ENCODE measurements around the gene ARHGEF7.

Gene ARHGEF7

DNA sequence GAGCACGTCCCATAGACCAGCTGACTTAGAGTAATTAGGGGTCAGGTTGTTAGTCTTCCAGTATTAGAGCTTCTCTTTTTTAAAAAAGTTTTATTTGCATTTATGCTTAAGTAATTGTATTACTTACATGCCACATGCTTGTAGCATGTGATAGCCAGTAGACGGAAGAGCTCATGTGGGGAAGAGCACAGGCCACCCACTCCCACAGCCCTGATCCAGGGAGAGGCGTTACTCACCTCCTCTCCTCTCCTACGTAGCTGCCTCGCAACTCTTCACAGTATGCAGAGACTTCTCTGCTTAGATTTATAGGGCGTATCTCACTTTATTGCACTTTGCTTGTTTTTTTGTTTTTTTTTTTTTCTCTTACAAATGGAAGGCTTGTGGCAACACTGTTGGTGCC is 110.1 kb downstream of the ARHGEF7 start:
- no peak for DNase-seq (ENCODE audit: low read depth)

DNA sequence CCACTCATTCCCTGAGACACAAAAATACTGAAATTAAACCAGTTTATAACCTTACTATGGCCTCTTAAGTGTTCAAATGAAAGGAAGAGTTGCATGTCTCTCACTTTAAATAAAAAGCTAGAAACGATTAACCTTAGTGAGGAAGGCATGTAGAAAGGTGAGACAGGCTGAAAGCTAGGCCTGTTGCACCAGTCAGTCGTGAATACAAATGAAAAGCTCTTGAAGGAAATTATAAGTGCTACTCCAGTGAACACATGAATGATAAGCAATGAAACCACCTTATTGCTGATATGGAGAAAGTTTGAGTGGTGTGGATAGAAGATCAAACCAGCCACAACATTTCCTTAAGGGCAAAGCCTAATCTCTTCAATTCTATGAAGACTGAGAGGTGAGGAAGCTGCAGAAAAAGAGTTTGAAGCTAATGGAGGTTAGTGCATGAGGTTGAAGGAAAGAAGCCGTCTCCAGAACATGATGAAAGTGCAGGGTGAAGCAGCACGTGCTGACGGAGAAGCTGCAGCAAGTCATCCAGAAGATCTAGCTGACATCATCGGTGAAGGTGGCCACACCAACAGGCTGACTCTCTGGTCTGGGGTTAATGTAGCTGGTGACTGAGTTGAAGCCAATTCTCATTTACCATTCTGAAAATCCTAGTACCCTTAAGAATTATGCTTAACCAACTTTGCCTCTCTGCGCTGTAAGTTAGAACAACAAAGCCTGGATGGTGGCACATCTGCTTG is 110.9 kb downstream of the ARHGEF7 start:
- no peak for DNase-seq (ENCODE audit: low read depth)

DNA sequence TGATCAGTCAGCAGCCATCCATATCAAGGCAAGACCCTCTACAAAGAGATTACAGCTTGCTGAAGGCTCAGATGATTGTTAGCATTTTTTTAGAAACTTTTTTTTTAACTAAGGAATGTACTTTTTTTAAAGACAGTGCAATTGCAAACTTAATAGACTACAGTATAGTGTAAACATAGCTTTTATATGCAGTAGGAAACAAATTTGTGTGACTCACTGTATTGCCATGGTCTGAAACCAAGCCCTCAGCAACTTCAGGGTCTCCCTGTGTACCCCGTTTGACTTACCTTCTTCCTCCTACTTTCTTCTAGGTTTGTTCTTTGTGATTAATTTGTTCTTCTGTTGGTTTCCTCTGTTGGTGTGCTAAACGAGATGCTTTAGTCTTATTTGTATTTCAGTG is 112.3 kb downstream of the ARHGEF7 start:
- DNase-seq (ENCODE audit: low read depth): no peak

DNA sequence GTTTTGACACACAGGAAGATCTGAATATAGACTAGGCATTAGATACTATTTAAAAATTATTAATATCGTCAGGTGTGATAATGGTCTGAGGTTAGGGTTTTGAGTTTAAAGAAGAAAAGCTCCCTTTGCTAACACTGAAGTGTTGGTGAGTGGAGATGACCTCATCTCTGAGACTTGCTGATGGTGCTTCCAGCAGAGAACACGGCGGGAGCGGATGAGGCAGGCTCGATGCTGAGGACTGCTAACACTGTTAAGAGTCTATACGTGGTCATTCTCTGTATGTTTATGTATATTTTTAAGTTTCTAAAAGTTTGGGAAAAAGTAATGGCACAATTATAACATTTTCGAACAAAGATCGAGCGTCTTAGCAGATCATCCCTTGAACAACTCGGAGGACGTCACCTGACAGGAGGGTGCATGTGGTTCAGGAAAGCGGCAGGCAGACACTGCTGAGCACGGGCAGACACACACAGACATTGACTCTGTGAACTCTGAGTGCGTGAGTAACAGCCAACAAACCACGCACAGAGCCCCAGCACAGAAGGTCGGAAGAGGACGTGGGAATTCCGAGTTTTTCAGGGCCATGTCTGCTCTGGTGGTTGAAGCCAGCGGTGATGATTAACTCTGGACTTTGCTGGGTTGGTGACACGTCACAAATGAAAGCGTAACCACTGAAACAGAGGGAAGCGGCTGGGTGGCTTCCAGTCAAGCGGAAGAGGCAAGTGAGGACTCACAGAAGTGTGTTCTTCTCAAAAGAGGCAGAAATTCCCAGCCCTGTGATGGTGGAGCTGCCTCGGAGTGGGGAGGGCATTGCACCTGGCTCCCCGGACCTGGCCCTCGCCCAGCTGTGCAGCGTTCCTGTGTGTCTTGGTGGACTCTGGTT is 113.4 kb downstream of the ARHGEF7 start:
- DNase-seq (ENCODE audit: low read depth): no peak

DNA sequence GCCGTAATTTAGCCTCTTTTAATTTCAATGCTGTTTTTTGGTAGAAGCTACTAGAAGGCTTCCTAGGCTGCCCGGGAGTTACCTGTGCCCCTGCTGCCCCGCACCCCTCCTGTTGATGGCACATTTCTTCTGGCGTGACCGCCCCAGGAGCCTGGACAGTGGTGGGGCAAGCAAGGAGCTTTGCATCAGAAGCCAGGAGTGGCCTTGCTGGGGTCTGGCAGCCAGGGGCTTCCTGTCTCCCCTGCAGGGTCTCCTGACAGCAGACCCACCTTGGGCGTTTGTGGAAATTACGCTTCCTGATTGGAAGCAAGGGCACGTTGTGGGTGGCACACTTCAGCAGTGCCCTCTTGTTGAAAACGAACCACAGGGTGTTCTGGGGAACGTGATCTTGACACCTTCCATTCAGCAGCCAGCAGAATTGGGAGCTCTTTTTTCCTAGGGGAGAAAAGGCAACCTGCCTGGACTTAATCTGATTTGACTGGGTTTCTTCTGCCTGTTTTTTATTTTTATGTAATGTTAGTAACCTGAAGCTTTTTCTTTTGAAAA is 115.3 kb downstream of the ARHGEF7 start:
- no peak for DNase-seq (ENCODE audit: low read depth)

DNA sequence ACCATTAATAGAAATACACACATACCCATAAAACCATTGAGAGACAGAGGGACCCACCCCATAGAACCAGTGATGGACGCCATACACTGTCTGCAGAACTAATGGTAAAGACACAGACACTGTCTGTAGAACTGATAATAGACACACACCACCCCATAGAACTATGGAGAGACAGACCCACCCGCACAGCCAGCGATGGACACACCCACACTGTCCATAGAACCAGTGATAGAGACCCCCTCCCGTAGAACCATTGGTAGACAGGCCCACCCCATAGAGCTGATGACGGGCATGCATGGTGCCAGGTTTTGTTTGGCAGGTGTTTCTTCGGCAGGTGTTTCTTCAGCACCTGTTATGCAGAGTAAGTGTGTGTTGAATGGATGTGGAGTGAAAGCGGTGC is 117.1 kb downstream of the ARHGEF7 start:
- DNase-seq (ENCODE audit: low read depth): no peak

DNA sequence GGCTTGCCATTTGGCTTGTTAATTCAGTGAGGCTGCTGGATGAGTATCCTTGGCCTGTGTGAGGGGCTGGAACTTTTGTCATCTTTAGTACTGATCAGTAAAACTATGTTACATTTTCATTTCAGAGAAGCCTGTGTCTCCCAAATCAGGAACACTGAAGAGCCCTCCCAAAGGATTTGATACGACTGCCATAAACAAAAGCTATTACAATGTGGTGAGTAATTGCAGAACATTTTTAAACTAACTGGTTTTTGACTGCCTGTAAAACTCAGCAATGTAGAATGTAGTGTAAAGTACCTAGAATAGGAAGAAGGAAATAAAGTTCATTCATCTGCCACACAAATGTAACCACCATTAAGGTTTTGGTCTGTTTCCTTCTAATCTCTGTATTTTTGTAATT is 118.0 kb downstream of the ARHGEF7 start:
- no peak for DNase-seq (ENCODE audit: low read depth)

DNA sequence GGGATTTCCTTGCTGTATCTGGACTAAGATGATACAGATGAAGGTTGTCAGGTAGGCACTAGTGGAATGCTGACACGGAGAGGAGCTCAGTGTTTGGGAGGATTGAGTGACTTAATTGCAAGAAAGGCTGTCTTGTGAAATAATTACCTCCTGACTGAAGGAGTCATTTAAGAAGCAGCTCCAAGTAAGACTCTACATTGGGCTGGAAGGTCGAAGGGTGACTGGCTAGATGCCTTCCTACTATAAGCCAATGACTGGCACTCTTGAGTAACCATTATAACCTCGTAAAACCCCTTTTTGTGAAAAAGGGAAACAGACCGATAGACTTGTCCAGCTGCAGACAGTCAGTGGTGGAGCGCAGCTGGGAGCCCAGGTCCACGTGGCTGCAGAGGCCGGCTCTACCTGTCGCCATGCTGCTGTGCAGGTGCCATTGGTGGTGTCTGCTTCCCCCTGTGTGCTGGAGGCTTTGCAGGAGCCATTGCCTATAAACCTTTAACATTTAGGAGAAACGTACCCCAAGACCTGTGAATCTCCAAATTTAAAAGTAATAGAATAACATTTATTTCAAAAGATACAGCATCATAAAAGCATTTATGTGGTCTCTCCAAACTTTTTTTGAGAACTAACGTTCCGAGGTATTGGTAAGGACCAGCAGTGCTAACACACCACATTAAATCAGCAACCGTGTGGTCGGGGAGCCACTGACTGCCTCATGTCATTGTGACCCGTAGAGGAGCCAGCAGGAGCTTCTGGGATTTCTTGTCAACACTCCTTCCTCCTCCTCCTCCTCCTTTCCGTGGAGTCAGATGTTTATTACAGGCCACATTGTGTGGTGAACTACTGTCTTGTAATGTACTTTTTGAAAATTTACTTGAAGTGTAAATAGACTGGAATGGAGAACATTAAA is 124.9 kb downstream of the ARHGEF7 start:
- no peak for DNase-seq (ENCODE audit: low read depth)

DNA sequence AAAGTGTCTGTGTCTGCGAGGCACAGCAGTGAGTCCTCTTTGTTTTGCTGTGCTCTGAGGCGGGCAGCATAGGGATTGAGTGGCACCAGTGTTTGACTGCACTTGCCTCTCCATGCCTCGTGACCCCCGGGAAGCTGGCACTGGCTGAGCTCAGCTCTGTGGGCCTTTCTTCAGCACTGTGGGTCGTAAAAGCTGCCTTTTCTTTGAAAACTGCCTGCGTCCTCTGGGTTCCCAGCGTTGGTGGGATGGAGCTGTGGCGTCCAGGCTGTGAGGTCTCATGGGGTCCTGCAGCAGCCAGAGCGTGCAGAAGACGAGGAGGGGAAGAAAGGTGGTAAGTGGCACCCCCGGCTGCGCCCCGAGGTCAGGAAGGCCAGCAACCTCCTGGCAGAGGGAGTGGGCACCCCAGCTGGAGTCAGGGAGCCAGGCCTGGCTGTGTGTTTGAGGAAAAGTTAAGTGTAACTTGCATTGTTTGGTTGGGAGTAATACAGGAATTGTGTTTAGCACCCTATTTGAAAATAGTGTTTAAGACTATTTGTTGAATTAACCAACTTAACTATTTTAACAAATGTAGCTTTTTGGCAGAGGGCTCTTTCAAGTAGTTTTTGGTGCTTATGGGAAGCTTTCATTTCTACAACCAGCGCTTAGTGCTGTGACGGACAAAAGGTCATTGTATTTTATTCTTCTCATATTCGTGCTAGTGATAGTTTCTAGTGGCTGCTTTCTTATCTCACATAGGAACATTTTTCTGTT is 126.1 kb downstream of the ARHGEF7 start:
- no peak for DNase-seq (ENCODE audit: low read depth)

DNA sequence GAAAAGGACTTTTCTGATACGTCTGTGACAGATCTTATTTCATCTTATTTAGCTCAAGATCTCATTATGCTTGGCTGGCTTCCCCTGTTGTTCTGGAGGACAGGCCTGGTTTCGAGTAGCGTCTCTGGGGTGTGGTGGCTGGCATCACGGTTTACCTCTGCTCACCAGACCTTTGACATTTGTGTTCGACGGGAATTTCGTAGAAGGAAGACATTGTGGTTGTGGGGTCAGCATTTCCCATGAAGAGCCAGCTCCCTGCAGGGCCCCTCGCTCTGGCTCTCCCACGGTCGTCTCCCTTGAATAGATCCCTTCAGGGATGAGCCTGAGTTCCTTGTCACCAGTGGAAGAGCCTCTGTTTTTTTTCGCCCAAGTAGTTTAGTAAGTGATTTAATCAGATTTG is 126.8 kb downstream of the ARHGEF7 start:
- DNase-seq (ENCODE audit: low read depth): no peak

DNA sequence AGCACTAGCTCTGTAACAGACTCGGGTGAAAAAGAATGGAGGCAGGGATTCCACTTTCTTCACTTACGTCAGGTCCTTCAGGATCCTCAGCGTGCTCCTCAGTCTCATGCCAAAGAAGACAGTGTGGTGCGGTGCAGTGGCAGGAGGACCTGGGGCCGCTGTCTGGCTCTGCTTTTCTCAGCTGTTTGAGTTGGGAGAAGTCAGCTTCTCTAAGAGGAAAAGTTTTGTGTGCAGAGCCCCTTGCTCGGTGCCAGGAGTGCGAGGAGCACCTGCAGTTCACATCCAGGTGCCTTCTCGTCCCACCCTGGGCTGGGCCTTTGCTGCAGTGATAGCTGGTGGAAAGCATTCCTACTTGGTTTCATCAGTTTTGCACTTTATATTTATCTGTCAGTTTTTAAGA is 127.5 kb downstream of the ARHGEF7 start:
- DNase-seq (ENCODE audit: low read depth): no peak

DNA sequence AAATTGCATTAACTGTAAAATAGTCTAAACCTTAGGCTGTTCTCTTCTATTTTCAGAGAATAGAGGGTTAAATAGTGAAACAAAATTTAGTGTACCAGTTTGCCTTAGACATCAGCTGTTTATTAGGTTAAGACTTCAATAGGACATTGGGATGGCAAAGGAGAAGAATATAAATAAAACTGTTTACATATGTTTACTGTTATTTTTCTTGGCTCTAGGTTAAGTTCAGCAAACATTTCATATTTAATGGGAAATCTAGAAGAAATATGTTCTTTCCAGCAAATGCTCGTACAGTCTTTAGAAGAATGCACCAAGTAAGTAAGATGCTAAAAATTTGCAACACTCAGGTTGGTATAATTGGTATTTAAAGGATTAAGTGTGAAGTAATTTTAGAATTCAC is 128.9 kb downstream of the ARHGEF7 start:
- DNase-seq (ENCODE audit: low read depth): no peak

DNA sequence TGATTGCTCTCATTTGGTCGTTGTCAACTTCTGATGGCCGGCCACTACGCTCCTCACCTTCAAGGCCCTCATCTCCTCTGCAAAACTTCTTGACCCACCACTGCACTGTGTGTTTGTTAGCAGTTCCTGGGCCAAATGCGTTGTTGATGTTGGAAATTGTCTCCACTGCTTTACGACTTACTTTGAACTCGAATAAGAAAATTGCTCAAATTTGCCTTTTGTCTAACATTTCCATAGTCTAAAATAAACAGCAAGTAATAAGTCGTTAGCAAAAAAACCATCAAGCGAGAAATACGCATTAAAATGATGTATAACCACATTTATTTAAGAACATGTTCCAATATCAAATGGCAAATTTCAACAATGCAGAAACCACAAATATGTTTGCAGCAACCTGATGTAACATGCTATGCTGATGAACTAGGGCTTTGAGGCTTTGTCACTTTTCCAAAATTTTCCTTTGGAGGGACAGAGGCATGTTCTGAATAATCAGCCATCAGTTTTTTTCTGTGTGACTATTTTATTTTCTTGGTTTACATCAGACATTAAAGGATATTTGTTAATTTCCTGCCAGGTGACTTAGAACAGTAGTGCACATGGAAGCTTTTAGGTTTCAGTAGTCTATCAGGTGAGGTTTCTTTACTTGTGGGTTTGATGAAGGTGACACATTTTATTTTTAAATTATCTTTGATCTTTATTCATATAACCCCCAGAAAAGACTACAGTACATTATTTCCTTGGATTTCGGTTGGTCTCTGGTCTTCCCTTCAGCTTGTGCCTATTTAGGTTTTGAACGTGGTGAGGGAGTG is 130.7 kb downstream of the ARHGEF7 start:
- DNase-seq (ENCODE audit: low read depth): no peak

DNA sequence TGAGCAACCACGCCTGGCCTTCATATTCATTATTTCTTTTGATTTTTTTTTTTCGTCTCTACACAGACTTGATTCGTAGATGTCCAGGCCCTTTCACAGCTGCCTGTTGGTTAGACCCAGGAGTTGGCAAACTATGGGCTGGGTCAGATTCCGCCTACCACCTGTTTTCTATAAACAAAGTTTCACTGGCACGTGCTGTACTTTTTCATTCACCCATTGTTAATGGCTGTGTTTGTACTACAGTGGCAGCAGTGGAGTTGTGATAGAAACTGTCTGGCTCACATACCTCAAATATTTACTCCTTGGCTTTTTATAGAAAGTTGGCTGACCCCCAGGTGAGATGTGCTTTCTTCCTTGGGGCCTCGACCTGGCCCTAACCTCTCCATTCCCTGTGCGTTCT is 132.4 kb downstream of the ARHGEF7 start:
- no peak for DNase-seq (ENCODE audit: low read depth)

DNA sequence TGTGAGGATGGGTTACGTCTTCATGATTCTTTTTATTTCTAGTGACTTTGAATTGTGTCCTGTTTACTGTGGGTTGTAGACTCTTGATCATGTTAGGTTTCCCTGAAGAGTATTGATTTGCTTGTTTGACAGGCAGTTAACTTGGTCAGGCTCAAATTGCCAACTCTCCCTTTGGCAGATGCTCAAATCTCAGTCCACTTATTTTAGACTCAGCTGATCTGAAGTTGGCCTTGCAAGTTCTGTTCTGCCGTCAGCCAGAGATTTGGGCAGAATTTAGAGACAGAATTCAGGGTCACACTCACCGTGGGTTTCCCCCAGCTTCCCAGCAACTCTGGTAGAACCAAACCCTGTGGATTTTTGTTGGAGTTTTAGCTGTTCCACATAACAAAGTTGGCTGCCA is 133.7 kb downstream of the ARHGEF7 start:
- DNase-seq (ENCODE audit: low read depth): no peak

DNA sequence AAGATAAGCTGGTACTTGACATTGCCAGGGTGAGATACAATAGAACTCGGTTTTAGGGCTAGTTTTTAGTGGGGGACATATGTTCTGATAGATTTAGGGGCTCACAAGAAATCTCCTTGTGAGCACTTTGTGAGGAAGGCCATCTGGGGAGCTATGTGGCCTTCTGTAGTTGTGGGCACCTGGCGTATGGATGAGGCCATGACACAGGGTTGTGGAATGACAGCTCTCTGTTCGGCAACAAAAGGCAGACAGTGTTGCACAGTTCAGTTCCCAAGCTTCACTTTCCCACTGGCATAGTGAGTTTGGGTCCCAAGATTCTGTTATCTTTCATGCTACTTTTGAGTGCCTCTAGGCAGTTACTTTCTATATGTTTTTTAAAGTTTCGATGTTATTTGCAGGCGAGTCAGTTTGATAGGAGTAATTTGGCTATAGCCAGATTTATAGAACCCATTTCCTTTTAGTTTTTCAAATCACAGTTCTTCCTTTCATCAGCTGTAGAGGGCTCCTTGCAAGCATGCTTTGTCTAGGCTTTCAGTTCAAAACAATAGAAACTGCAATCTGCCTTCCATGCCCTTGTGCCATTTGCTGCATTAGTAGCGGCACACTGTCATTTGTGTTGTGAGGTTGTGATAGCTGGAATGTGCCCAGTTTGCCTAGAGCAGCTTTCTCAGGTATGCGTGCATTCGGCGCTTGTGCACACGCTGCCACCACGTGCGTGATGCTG is 134.7 kb downstream of the ARHGEF7 start:
- no peak for DNase-seq (ENCODE audit: low read depth)

DNA sequence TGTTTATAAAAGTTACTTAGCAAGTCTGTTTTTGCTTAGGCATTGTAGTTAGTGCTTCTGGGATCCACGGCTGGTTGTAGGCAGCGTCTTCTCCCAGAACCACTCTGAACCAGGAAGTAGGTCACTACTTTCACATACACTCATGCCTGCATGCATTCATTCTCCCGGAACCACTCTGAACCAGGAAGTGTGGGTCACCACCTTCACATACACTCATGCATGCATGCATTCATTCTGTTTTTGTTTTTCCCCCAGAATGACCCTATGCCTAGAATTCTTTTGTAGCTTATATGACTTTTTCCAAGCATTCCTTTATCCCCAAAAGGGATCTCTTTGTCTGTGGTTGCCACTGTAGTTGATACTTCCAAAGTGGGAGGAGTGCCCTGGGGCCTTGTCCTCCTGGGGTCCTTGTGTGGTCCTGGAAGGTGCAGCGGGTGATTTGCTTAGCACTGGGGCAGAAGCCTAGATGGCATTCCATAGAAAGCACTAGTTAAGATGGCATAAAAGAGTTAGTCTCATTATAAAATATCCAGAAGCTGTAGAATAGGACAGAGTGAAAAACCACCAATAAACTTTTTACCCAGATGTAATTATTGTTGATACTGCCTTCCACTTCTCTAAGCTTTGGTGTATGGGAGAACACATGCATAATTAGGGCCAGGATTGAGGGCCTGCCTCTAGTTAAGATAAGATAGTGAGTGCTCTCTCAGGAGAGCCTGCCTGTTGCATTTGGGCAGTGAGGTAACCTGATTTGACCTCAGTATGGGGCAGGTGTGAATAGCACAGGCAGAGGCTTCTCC is 136.7 kb downstream of the ARHGEF7 start:
- DNase-seq (ENCODE audit: low read depth): no peak

DNA sequence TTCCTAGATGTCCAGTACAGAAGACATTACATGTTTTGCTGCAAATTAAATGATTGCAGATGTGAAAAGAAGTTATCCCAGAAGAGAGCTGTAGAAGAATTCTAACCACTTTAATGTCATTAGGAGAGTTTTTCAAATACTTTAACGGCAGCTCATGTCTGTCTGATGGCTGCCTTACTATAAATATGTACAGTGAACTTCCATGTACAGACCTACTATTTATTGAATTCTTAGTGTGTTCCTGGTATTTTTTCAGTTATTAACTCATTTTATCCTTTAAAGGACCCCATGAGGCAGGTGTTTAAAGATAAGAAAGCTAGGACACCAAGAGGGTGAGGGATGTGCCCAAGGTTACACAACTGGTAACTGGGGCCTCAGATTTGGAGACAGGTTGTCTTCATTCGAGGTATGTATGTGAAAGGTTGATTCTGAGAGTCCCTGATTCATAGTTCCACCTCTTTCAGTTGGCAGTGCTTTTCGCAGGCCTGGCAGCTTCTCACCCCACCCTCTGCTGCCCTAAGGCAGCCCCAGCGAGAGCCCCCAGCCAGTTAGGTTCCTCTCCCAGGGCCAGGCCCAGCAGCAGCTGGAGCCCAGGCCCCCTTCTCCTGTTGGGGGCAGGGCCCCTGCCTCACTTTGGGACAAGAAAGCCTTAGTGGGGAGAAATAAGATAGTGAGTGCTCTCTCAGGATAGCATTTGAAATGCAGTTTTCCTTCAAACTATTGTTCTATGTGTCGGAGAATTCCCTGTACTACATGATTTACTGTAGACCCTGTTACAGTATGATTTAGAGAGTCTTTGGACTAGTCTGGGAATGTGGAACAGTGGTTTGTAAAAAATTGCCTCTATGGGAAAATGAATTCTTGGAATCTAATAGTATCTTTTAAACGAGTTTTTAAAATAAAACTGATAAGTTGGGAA is 137.6 kb downstream of the ARHGEF7 start:
- no peak for DNase-seq (ENCODE audit: low read depth)

All from stimulated activated CD8-positive, alpha-beta memory T cell treated with anti-CD3 and anti-CD28 coated beads, Interleukin-4, amount 100 ng/mL, for 24 hours (primary cell).